Umbilical cord (tissue), 2 donors: Measurements from ENCODE around the gene RYR3. TPM values are rescaled to one million over a fixed set of nuclear protein-coding genes. Genes with fewer than 3 reads are reported as not detected.

Source experiments
- DNase-seq: peaks from one replicate; pipeline ENCODE4 v3.0.0-alpha.2; 2015; ENCODE audit warnings: low spot score
- total RNA-seq: library from RNA; depleted of rRNA; stranded (reverse); fragments of >200 nt; gene quantifications from one replicate; pipeline ENCODE4 v1.2.3, GENCODE V29; 2014; ENCODE audit warnings: low replicate concordance; ENCODE audit not compliant: insufficient read depth

Gene RYR3
- 11.6 TPM for total RNA-seq

DNA sequence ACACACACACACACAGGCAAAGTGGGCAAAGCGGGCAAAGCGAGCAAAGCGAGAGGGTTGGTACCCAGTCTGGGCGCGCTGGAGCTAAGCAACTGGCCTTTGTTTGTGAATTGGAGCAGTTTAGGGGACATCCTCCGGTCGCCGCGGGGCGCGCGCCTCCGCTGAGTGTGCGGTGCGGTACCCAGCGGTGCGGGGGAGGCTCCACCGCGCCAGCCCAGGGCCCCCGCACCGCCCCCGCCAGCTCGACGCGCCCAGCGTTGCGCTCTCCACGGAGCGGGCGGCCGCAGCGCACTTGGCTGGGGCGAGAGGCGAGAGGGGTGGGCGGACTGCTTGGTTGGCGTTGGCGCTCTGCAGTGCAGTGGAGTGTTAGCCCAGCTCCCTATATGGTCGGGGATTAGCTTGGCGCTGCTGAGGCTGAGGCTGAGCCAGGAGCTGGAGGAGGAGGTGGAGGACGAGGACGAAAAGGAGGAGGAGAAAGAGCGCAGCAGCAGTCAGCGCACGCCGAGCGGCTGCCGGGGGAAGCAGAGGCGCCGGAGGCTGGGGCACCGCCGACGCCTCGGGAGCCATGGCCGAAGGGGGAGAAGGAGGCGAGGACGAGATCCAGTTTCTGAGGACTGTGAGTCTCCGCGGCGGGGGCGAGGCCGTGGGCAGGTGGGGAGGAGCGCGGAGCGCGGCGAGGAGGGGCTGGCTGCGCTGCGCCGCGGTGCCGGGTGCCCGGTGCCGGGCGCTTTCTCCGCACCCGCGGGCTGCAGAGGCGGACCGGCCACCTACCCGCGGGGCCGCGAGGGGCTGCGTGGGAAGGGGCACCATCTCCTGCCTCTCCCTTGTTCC is at the start of gene RYR3:
TSS of gene RYR3 (plus strand) at position 487 of the 831 bp plus-strand sequence. CDS start at position 566, 79 bp downstream.
- DNase-seq, result peak; percentile 81

DNA sequence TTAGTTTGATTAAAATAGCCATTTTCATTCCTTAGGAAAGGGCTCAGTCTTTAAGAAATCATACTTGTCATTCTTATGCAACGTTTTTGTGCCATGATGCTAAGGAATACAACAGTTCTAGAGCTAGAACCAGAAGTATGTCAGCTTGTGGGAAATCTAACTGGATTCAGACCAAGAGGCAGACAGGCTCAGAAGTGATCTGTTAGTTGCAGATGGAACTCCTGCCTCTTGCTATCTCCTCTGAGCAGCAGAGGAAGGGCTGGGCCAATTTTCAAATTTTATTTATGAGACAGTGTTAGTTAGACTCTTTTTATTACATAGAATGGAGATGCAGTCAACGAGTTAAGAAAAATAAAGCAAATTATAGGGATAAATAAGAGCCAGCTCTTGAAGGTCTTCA is 48.5 kb upstream of the RYR3 start:
- no peak for DNase-seq

DNA sequence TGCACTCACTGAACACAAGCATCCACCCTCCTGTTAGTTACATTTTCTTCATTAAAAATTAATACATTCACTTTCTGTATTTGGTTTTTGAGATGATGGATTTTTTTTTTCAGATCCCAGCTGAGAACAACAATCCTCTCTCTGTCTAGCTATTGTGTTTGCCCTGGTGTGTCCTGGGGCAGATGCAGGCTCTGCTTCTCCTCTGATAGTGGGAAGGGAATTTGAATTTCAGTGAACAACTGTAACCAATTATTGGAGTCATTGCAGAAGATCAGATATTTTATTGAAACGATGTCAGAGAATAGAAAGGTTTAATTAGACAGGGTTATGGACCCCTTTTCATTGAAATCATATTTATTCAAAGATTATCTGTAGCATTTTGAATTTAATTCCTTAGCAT is 33.1 kb upstream of the RYR3 start:
- no peak for DNase-seq

DNA sequence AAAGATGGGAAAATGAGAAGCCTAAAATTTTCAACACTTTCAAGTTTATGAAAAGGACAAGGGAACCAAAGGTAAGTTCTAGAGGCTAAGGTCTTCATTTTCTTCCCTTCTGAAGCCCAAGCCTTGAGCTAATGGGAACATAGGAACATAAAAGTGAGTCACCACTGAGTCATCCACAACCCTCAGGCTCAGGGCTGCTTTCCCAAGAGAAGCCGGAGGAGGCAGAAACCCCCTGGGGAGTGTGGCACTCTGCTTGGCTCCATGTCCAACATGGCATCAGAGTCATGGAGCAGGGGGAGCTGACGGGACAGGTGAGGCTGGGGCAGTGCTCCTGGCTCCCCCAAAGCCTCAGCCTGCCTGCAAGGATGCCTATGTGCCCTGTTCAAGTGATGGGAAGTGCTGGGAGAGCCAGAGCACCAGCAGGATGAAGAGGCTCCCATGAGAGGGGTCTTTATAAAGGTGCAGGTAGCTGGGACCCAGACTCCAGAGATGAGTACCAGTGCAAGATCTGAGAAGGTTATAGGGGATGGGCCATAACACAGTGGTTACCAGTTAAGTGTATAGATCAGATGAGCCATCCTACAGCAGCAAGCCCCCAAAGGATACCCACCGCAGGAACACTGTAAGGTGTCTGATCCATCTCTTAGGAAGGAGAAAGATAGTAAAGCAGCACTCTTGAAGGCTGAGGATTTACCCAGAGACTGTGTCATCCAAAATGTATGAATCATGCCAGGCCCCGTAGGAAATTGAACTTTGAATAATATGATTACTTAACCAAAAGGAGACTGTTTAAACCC is 31.8 kb upstream of the RYR3 start:
- DNase-seq, result peak; percentile 14

DNA sequence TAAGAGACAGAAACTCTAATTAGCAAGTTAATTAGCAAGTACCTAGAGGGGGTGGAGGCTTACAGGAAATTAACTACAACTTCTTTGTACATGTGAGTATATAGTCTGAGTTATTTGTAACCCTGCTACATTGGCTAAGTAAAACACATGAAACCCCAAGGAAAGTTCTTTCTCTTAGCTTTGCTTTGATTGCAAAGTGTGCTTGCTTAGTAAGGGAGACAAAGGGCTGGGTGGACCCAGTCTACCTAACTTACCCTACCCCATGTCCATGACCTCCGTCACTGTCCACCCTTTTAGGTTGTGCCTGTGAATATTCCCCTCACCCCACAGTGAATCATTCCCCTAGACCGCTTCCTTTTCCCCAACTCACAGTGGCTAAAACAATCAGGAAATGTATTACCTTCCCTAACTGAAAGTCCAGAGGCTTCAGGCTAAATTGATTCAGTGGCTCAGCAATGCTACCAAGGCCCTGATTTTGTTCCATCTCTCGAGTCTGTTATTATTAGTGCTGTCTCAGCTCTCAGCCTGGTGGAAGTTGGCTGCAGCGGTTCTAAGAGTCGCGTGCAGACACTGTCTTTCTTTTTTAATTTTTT is 31.1 kb upstream of the RYR3 start:
- DNase-seq, result no peak

DNA sequence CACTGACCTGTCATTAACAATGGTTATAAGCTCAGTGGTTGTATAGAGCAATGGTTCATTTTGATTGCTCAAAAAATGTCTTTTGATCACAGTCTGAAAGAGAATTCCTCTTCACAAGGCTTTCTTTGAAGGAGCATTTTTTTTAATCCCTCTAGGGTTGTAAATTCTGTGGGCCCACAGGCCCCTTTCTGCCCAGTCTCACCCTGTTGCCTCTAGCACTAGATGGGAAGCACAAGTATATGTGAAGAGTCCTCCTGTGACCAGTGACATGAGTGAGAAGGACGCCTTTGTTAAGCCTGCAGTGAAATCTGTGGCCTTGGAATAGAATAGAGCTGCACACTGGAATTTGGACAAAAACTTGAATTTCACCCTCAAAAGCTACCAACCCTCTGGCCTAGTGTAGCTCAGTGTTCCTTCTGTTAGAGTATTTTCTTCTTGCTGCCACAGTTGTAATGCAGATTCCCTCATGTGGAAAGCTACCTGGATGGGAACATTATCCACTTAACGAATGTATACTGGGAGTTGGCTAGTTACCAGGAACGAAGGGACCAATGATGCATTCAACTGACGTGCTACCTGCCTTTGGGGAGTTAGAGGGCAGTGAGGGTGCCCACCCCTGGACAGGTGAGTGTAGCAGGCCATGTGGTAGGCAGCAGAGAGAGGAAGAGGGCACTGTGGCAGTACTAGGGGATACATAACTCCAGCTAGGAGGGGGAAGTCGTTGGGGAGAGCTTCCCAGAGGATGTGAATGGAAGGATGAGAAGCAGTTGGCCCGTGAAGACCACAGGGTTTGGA is 28.3 kb upstream of the RYR3 start:
- no peak for DNase-seq

DNA sequence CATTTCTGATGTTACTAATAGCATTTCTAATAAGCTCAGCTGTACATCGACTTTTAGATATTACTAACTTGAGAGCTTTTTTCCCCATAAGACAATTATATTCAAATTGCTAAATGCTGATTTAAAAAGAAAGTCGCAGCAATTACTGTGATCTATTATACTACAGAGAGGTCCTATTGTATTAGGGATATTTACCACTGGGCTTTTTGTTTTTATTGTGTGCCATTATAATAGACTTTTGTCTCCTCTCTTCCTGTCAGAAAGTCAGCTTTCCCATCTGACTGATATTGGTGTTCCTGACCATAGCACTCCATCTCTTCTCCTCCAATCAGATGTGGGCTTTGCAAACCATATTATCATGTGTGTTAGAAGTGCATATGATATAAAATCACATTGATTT is 27.2 kb upstream of the RYR3 start:
- DNase-seq, result no peak

DNA sequence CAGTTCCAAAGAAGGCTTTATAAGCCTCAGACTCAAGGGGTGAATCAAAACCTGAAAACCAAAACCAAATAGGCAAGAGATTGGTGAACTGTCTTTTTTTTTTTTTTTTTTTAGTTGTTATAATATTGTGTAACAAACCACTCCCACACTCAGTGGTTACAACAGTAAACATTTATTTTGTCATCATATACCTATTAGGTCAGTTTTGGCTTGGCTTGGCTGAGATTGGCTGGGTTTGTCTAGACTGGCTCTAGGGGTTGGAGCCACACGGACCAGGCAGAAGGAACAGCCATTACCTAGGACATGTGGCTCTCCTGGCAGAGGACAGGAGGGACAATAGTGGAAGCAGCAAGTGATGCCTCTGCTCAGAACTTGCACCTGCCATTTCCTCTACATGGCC is 26.4 kb upstream of the RYR3 start:
- DNase-seq, result no peak

DNA sequence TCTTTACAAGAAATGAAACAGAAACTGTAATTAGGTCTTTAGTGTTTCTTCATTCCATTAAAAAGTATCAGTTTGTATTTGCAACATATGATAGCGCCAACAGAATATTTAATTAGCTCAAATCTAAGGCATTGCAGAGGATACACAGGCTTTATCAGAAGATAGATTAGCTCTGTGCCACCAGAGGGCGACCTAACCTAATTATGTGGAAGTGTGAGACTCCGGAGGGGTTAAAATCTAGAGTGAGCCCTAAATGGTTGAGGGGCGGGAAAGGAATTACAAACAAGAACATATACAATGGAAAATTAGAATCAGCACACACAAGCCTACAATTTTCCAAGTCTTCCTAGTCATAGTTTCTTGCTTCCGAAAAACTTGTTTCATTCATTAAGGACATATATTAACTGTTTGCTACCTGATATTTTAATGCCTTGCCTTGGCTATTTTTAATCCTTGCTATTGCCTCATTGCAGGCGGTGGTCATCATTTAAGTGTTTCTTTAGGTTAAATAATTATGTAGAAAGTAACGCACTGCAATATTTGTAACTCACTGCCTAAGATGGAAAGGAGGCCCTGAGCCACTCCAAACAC is 18.0 kb upstream of the RYR3 start:
- DNase-seq, result peak; percentile 64

DNA sequence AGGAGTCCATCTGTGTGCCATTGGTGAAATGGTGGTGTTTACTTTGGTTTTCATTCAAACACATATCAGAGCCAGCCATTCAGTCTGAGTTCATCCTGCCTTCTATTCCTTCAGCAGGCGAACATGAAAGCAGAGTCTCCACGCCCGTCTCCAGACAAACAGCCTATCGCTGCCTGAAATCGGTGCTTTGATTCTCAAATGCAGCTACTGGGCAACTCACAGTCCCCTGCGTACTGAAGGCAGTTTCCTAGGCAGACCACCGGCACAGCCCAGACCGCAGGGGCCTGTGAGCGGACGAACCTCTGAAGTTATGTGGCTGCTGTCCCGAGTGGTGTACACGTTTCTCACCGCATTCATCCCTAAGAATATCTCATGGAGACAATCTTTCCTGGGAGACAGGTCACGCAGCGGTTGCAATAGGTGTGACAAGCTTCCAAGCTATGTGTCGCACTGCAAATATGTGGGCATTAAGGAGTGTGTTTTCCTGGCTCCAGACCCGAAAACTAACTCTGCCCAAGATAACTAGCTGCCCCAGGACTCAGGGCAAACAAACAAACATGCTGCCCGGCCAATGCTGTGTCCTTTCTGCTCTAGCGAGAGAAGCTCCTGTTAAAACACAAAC is 16.9 kb upstream of the RYR3 start:
- DNase-seq, result no peak

DNA sequence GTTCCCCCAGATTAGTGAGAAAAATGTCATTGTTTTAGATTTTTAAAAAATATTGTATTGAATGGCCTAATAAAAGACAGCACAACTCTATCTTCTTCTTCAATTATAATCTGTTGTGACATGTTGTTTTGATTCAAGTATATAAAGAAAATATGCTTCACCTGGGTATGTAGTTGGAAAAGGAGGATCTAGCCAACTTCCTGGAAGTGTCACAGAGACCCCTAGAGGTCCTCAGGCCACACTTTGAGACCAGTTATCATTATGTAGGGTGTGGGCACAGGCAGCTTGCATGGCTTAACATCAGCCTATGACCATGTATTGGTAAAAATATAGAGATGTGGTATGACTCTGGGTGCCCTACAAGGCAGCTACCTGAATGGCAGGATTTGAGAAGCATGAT is 14.7 kb upstream of the RYR3 start:
- no peak for DNase-seq

DNA sequence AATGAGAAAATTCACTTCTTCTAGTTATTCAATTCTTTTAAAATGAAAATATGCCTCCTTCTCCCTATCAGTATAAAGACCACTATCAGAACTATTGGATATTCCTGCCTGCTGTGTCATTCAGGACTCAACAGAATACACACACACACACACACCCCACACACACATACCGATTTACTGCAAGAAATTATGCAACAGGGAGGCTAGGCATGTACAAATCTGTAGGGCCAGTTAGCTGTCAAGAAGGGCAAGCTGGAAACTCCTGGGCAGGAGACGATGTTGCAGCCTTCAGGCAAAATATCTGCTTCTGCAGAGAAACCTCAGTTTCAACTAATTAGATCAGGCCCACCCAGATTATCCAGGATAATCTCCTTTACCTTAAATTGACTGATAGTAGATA is 13.9 kb upstream of the RYR3 start:
- no peak for DNase-seq

DNA sequence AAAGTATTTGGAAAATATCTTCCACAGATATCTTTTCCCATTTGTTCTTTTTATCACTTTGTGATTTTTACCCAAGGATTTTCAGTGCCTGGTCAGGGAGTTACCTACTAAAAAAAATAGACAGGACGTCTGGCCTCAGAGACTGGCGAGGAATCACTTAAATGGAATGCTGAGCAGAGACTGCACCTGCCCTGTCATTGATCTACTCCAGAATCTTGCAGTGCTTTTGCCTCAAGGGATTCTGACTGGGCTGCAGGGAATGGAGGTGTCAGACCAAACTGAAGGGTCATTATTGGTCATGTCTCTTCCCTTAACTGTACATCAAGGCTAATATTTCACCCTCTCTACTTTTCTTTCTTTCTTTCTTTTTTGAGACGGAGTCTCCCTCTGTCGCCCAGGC is 12.1 kb upstream of the RYR3 start:
- no peak for DNase-seq

DNA sequence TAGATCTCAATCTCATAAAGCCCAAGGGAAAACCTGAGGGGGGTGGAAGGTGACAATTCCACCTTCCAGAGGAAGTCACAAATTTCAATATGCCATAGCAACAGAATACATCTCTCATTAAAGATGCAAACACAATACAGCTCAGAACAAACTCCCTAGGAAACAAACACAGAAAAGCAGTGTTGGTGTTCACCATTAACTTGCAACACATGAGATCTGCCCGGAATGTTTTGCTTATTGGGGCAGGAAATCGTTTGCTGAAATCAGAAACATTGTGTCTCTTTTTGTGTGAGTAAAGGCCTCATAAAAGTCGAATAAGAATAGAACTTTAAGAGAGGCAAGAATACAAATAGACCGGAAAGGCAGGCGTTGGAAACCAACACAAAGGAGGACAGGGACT is 5.8 kb upstream of the RYR3 start:
- DNase-seq, result no peak

DNA sequence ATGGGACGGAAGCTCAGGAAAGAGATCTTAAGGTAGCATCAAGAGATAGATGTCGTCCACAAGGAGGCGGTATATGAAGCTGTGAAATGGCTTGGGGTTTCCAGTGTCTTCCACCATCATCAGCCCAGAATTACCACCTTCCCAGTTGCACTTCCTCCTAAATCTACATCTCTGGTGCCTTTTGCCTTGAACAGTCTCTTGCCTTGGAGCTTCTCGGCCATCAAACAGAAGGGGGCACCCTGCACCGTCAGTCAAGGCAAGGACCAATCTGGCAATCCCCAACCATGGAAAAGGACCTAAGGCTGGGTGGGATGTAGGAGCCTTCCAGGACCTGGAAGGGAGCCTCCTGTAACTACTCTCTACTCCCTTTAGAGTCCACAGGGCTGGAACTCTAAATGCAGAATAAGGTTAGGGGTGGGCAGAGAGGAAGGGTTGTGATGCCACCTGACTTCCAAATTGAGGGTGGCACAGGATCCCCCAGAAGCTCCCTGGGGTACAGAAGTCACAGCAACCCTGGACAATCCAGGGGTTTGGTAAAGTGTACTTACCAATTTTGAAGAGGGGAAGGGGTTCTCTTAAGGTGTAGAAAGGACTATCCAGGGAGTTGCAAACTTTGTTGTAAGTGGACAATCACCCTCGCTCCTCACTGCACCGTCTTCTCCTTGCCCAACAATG is 1.0 kb upstream of the RYR3 start:
- peak; percentile 47 for DNase-seq

DNA sequence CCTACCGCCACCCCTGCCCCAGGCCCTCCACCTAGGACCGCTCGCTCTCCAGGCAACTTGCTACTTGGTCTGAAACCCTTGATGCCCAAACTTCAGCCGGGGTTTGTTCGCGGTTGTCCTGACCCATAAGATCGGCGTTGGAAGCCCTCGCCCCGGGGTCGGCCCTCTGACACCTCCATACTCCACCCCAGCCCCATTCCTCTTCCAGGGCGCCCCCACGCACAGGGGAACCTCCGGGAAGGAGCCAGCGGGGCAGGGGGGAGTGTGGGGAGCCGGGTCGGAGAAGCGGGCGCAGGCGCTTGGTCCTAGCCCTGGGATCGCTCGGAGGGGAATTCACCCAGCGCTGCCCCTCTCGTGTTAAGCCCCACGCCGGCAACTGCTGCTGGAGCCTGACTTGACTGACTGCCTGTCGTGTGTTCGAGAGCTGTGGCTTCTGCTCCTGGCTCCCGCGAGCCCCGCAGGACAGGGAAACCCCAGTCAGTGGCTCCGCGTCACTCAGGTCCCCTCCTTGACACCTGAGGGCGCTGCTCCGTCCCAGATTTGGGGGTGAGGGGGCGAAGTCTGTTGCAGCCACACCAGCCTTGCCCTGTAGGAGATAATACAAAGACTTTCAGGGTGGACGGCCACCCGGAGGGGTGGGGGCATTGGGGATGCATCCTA is 675 bp downstream of the RYR3 start:
- no peak for DNase-seq

DNA sequence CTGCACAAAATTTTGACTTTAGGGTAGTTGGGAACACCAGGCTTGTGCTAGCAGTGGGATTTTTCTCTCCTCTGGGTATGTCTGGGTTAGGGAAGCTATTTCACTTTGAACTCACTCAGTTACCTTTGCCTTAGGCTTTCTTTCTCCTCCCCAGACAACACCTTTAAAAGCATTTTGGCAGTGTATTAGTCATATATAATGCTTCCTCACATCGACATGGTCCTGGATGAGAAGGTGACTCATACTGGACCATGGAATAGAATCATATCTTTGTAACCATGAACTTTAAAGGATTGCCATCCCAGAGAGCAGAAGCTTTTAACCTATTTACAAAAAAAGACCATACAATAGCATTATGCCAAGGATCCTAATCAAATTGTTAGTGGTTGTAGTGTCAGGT is 2.7 kb downstream of the RYR3 start:
- no peak for DNase-seq

DNA sequence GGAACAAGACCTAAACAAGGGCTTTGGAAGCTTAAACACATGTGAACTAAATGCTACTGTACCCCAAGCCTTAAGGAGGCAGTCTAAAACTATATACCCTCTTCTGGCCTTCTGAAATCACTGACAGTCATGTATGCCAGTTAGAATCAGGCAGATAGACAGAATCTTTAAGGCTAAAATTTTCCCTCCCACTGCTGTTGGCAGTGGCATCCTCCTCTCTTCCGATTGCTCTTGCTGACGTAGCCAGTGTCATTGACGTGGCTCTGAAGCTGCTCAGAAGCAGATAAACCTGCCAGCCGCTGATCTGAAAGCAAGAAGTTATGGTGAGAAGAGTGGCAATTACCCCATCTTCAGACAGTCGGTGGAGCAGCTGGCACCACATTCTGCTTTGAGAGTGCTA is 3.3 kb downstream of the RYR3 start:
- DNase-seq, result no peak

DNA sequence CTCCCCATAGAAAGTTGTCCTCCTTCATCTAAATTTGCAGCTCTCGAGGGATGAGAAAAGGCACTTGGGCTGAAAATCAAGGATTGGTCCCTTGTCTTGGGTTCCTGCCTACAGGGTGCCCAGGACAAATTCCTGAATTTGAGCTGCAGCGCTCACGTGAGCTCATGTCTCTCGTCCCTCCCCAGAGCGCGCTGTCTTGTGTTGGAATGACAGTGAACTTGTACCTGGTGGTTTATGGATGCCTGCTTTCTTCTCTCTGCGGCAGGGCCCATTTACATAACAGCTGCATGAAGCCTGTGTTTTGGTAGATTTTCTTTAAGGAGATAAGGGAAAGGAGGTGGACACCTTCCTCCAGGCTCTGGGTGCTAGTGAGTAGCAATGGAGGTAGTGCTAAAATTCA is 4.3 kb downstream of the RYR3 start:
- DNase-seq, result no peak

DNA sequence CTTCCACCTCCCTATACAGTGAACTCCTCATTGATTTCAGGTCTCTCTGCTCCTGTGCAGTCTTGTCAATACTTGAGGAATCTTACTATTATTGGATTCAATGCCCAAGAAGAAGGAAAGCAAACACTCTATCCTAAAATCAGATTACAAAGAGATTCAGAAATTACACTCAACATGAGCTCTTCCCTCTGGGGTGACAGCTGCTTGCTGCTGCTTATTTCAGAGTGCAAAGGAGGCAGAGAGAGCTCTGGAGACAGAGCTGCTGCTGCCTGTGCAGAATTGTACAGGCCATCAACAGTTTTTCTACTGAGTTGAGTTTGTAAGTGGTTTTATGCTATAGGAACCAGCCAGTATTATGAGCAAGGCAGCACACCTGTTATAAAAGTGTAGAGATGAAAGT is 7.1 kb downstream of the RYR3 start:
- no peak for DNase-seq
